HG02623 (cell line): ENCODE measurements around the gene PLPP6.
A peak's percentile ranks its signal among the peaks of the same experiment; 100 is the strongest.

Source experiments
- ATAC-seq: cut with Tn5 transposase; IDR thresholded peaks from one replicate; pipeline ENCODE4 v1.9.1; 2021; ENCODE audit warnings: moderate library complexity; ENCODE audit not compliant: unreplicated experiment

Gene PLPP6

DNA sequence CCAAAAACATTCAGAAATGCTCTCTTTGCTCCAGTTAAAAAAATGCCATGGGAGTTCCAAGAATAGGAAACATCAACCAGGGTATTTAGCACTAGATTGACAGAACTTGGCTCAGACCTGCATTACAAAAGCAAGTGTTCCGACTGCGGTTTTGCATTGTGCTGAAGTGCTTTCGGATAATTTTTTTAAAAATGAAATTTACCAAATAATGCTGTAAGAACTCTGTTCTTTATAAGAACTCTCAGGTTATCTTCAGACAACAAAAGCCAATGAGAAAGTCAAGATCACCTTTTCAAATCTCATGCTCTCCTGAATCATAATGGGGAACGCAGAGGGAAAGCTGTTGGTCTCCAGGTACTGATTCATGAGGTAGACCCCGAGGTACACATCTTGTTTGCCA is 483 bp upstream of the PLPP6 start:
- no peak for ATAC-seq

DNA sequence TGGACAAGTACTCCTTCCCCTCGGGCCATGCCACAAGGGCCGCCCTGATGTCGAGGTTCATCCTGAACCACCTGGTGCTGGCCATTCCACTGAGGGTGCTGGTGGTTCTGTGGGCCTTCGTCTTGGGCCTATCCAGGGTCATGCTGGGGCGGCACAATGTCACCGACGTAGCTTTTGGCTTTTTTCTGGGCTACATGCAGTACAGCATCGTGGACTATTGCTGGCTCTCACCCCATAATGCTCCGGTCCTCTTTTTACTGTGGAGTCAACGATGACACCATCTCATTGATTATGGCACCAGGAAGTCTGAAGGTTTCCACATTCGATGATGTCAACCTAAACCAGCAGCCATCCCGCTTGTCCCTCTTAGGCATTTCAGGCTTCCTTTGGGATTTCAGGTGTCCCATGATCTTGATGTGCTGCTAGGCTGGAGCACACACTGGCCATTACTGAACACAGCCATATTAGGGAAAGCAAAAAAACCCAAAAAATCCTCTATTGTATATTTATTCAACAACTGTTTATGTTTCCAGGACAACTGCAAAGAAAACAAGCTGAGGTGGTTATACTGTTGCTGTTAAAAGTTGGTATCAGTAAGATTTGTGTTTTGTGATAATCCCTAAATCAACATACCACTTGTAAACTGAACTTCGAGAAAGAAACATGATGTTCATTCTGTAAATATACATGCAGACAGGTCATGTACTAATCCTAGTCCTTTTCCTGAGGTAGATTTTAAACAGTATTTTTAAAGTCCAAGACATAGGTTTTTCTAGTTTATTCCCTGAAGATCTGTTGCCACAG is 1.1 kb downstream of the PLPP6 start:
- ATAC-seq = no peak

DNA sequence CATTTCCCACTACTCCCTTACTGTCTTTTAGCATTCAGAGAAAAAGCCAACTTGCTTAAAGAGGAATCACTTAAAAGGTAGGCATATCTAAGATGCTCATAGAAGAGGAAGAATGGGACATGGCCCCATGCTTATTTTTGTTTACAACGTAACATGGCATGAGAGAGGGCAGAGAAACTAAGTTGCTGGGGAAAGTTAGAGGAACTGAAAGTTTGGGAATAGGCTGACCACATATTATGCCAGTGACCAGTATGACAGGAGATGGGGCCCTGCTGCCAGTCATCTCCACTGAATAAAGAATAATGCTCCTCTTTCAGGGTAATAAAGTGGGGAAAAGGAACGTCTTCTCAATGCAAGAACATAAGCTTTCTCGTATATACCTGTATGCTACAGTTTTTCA is 1.9 kb downstream of the PLPP6 start:
- no peak for ATAC-seq

DNA sequence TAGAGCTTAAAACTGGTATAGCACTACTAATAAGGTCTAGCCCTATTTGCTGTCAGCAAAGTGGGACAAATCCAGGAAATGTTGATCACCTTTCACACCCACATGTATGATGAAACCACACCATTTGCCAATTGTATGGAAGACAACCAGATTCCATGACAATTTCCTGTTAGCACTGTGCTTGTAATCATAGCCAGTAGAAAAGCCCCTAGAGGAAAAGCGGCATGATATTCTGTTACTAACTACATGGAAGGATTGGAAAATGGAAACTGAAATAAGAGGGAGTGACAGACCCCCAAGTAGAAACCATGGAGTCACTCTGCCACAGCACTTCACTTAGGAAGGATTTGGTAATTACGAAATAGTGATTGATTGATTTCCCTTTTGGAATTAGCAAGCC is 3.3 kb downstream of the PLPP6 start:
- ATAC-seq = no peak

DNA sequence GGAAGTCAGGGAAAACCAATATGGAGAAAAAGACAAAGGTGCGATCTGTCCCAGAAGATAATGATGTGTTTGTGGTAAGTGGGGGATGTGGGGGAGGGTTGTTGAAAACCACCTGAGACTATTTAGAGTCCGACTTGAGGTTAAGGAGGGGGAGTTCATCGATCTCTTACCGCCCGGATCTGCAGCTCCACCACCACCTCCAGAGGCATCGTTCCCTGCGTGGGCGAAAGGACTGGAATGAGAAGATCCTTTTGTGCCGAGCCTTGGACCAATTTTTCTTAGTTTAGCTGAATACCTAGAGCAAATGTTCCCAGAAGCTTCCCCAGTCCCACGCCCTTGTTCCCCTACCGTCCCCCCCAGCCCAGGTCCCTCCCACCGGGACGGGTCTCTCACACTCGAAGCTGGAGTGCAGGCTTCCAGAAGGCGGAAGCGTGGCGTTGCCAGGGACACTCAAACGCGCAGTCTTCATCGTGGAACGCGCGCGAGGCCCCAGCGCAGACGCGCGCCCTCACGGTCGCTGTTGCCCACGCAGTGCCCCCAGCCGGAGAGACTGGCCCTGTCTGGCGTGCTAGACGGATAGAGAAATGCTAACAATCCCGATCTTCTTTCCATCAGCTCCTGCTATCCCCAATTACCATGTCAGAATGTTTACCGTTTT is 4.1 kb downstream of the PLPP6 start, which contains the start of gene SPATA6L:
SPATA6L (minus strand) TSS at position 439 of the 658 bp plus-strand sequence; CDS start at position 209, 230 bp downstream.
- ATAC-seq = peak; percentile 29

DNA sequence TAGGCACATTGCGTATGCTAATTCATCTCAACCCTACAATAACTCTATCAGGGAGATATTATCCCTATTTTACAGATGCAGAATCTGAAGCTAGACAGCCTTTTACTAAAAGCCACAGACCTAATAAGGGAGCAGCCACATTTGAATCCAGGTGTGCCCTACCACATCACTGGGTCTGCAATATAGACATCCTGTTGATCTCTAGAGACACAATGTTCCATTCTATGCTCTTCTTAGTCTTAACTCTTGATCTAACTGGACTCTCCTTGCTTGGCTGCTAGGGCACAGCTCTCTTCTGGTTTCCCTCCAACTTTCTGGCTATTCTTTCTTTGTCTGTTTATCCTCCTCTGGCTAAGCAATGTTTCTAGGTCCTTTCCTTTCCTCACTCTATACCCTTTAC is 5.6 kb downstream of the PLPP6 start:
- ATAC-seq = no peak

DNA sequence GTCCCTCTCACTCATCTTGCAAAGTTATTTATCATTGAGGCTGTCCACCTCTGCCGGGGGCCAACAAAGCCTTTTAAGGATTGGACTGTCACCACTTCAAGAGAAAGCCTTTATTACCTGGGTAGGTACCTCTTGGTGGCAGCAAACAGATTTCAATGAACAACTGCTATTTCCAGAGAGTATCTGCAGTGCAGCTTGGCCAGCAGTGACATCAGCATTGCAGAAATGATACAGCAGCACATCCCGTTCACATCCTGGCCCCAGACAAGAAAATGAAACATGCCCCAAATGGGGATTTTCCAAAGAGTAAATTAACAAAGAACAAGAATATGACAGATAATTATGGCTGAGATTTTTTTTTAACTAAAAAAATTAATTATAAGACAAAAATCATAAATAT is 6.5 kb downstream of the PLPP6 start:
- ATAC-seq = no peak

DNA sequence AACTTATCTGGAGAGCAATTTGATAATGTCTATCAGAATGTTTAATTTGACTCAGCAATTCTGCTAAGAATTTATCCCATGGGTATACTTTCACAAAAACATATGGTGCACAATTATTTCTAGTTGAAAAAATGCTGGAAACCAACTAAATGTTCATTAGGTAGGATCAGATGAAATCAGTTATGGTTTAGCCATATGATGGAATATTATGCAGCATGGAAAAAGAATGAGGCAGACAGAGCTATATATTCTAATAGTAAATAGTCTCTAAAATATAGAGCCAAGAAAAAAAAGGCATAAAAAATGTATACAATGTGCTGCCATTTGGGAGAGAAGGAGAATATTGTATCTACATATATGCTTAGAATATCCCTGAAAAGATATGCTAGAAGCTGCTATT is 7.8 kb downstream of the PLPP6 start:
- no peak for ATAC-seq

DNA sequence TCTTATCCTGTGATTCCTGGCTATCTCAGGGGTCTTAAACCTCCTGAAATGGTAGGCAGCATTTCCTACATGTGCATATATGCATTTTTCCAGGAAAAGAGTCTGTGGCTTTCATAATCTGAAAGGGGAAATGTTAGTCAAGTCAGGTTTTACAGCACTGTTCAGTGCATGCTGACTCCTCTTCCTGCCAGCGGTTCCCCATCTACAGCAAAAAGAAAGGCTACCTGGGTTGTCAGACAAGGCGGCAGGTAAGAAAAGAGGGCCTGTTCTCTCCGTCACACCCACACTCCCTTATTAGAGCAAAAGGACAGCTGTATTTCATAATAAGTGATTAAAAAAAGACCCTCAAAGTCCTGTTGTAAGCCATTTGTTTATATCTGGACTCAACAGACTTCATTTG is 8.5 kb downstream of the PLPP6 start:
- no peak for ATAC-seq

DNA sequence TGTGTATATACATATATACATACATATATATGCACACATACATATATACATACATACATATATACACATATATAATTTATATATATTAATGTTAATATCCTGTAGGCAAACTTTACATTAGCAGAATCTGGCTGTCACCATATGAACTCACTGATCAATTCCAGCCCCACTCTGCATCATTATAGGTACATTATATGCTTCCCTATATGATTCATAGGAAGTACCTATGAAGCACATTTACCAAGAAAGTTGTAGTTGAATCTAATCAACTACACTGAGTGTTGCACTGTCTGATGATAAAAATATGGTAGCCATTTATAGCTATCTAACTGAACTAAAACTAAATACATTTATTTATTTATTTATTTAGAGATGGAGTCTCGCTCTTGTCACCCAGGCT is 9.6 kb downstream of the PLPP6 start:
- no peak for ATAC-seq

DNA sequence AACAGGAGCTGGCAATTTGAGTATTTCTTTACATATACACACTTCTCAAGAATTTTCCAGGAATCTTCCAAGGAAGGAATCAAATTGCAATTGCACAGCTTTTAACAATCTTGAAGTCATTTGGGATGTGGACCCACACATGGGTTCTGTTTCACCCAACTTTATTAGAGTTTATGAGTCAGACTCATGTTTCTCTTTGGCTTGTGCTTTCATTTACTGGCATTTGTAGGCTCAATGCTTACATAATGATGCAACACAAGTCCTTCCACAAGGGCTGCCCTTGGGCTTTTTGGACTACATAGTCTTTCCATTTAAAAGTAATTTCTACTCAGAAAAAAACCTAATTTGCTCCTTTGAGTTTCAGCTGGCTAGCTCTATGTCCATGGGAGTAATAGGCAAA is 12.7 kb downstream of the PLPP6 start:
- ATAC-seq = no peak

DNA sequence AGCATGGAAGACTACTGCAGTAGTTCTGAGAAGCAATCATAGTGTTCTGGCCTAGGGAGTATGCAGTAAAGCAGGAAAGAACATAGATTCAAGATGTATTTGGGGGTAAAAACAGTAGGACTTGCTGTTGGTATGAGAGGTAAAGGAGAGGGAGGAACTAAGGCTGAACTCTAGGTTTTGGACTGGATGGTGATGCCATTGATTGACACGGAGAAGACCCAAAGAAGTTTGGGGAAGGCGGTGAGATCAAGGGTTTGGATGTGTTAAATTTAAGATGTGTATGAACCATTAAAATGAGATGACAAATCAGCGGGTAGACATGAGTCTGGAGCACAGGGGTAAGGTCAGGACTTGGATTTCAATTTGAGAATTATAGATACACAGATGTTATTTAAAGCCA is 15.3 kb downstream of the PLPP6 start:
- ATAC-seq = no peak

DNA sequence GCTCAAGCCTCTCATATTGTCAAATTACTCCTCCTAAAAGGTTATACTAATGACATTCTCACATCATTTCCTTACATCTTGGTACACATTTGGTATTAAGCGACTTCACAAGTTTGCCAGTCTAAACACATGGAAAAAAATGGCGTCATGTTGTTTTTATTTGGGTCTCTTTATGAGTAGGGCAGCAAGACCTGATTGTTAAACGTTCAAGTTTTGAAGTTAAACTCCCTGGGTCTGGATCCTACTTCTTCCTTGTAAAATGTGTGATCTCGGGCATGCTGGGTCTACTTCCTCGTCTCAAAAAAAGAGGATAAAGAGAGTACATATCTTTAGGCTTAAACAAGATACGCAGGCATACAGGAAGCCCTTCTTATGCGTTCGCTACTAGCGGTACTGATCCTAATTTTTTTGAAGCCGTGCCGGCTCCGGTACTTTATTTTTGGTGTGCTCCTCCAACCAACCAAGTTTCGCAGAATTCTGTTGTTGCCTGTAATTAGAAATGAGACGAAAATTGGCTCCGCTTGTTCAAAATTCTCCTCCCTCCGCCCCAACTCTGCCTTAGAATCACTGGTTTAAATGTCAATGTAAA is 16.7 kb downstream of the PLPP6 start:
- ATAC-seq = no peak

DNA sequence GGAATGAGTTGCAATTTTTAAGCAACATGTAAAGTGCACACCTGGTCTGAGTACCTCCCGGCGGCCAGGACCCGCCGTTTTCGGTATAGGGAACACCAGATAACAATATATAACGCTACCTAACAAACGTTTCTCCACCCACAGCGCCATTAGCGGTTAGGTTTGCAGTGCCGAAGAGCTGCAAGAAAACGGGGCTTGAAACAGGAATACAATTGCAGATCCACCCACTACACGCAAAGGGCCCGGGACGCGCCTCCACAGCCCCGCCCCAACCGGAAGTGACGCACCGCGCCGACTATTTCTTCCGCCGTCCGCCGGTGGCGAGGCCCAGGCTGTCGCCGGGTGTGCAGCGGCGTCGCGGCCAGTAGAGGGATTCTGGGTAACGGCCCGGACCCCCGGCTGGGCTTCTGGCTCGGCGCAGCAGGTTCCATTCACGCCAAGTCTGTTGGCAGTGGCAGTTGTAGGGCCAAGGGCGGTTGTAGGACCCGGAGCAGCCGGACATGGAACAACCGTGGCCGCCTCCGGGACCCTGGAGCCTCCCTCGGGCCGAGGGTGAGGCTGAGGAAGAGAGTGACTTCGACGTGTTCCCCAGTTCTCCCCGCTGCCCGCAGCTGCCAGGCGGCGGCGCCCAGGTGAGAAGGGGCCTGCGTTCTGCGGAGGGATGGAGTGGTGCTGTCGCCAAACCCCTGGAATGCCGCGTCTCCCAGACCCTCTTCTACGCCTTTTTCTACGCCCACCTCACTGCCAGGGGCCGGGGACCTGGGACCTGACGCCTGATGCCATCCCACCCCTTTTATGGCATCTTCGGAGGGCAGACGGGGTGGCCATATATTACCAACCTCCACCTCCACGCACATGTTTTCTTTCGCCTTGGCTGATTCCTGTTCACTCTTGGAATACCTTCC is 17.4 kb downstream of the PLPP6 start, which contains the start of gene CDC37L1:
CDC37L1 (plus strand) TSS at position 302 of the 905 bp plus-strand sequence; CDS start at position 501, 199 bp downstream.
- peak; percentile 96 for ATAC-seq

DNA sequence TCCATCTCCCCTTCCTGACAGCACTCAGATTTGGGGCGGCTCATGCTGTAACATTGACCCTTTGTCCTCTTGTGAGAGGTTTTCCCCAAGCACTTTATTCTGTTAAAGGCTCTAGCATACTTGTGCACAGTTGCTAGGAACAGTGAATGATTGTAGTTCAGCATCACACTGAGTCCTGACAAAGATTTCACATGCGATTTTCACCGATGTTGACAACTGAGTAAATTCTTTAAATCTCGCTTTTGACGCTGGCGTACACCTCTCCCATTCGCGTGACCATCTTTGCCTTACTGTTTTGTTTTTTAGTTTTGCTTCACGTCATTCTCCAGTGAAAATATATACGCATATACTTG is 18.1 kb downstream of the PLPP6 start:
- no peak for ATAC-seq

DNA sequence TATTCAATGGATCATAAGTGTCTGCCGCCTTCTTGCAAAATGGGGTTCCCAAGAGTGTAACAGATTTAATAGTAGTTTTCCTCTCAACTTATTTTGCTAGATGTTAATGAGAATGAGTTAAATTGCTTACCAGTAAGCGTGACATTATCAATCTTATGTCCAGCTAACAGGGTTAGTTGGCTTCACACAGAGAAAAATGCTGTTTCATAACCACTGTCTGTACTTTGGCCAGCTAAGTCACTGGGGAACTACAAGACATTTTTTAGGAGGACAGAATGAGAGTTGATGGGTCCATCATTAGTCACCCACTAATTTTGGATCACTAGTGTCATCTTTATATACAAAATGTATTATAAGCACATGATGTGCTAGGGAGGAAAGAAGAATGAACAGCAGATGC is 18.7 kb downstream of the PLPP6 start:
- no peak for ATAC-seq

DNA sequence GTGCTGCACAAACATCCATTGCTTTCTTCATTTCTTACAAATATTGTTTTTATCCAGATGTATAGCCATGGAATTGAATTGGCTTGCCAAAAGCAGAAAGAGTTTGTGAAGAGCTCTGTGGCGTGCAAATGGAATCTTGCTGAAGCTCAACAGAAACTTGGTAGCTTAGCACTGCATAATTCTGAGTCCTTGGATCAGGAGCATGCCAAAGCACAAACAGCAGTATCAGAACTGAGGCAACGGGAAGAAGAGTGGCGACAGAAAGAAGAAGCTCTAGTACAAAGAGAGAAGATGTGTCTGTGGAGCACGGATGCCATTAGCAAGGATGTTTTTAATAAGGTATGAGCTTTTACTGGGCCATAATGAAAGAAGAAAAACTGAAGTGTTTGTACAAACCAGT is 22.7 kb downstream of the PLPP6 start:
- ATAC-seq = no peak

DNA sequence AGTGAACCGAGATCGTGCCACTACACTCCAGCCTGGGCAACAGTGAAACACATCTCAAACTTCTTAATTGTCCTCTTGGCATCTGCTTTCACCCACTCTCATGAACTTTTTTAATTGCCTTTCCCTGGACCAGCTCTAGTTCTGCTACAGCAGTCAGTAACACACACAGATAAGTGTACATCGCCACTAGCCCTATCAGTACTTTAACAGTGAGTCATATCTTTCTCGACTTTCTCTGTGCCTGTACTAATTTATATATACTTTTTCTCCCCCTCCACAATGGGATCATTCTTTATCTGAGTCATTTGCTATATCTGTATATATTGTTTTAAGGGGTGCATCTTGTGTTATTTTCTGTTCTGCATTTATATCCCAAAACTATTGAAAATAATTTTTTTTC is 24.0 kb downstream of the PLPP6 start:
- ATAC-seq = no peak

DNA sequence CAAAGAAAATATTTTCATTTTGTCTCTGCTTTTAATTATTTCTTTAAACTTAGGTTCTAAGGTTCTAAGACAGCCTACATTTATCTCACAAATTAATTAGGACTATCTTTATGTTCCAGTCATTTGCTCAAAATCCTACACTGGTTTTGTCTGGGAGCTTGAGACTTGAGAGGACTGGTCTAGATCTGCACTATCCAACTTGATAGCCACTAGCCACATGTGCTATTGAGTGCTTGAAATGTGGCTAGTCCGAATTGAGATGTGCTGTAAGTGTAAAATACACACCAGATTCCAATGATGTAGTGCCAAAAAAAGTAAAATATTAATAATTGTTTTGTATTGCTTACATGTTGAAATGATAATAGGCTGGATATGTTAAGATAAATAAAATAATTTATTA is 24.5 kb downstream of the PLPP6 start:
- no peak for ATAC-seq

DNA sequence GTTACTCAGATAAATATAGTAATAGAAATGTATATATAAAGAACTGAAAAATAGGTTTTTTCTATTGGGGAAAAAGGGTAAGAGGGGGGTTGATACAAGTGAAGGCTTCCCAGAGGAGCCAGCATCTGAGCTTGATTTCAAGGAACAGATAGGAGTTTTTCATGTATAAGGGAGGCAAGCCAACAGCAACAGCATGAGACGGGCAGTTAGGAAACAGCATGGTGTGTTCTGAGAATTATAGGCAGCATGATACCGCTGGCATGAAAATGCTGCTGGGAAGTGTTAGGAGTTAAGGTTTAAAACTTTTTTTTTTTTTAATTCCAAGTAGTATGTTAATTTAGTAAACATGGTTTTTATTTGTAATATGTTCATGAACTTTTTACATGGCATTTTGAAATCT is 26.9 kb downstream of the PLPP6 start:
- no peak for ATAC-seq

DNA sequence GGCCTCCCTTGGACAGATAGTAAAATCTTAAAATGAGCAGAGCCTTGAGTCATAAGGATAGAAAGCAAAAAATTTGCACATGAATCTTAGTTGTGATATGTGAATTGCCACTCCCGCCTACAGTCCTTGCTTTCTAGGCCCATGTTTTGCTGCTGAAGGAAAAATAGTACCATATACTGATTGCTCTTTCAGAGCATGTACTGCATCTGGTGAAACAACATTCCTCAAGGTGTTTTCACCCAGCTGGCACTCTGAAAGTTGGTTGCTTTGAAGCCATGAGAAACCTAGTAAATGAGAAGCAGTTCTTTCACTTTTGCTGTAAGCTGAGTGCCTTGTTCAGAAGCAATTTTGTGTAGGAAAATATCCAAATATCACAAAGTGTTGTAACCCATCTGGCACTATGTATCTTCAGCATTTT is 27.6 kb downstream of the PLPP6 start:
- peak; percentile 64 for ATAC-seq
